Thyroid gland (tissue), 4 donors: ENCODE data around the gene NPAS2.

ENCODE experiments used
- CTCF ChIP-seq, 6 experiments: fragments of 200-600 bp in 3 of 6; fragments of 450-650 bp in 3 of 6; sonication (generic) in 3 of 6; IDR thresholded peaks; one replicate each; pipeline ENCODE4 v1.5.1; 2016 to 2019; ENCODE audit warnings: antibody characterized with exemption in 6 of 6, mild to moderate bottlenecking in 2 of 6, inconsistent platforms in 1 of 6, moderate library complexity in 1 of 6
- POLR2A ChIP-seq, 2 donors: fragments of 450-650 bp; IDR thresholded peaks; one replicate each; pipeline ENCODE4 v1.6.1; 2017; ENCODE audit warnings: antibody characterized with exemption in 2 of 2, mild to moderate bottlenecking in 2 of 2, moderate library complexity in 1 of 2

- TF ChIP-seq POLR2A (IDR thresholded peaks at IDR 0.05): no peak
- no peak for TF ChIP-seq CTCF (IDR thresholded peaks at IDR 0.05)
Observed at GRCh38 chr2:100894105-100894795, 74.3 kb downstream of the NPAS2 start.
